B cell (primary cell): Measurements from ENCODE around the gene PCSK6. TPM values are rescaled to one million over a fixed set of nuclear protein-coding genes. Genes with fewer than 3 reads are reported as not detected.

Experiments
- ATAC-seq: fragments of 200-7000 bp; cut with Tn5 transposase; one replicate; pipeline ENCODE4 v1.10.0; 2021; ENCODE audit warnings: low read depth, mild to moderate bottlenecking, moderate number of reproducible peaks, moderate library complexity
- CTCF ChIA-PET: fragments of 350-600 bp; sonication (Branson Sonifier 250); formaldehyde crosslinking; loops from one replicate; lab custom pipeline; 2021; ENCODE audit warnings: antibody characterized with exemption, inconsistent platforms; lab: Charles Lee
- POLR2A ChIA-PET: fragments of 350-600 bp; sonication (Branson Sonifier 250); formaldehyde crosslinking; loops from one replicate; lab custom pipeline; 2021; ENCODE audit warnings: antibody characterized with exemption; lab: Charles Lee
- DNase-seq: peaks from one replicate; pipeline ENCODE4 v3.0.0; 2013
- H2AFZ ChIP-seq: 2 replicates; pipeline ENCODE4 v1.6.1; 2012; ENCODE audit warnings: mild to moderate bottlenecking, low read depth, low read length; ENCODE audit not compliant: insufficient read depth, poor library complexity, severe bottlenecking
- H3K27ac ChIP-seq, 2 donors: 1 replicate in 1 of 2; 2 replicates in 1 of 2; pipeline ENCODE4 v1.5.1; 2012 to 2013; ENCODE audit warnings: low read length in 2 of 2, mild to moderate bottlenecking in 2 of 2, moderate library complexity in 1 of 2
- H3K27me3 ChIP-seq, 4 experiments: fragments of 200-600 bp in 1 of 4; sonication (generic) in 1 of 4; replicated peaks in 1 of 4; 1 replicate in 2 of 4; 2 replicates in 2 of 4; pipeline versions ENCODE4 v1.6.1 to v1.7.0; 2013 to 2016; ENCODE audit warnings: low read length in 3 of 4, mild to moderate bottlenecking in 2 of 4, mixed read lengths in 1 of 4, moderate library complexity in 1 of 4; ENCODE audit not compliant: insufficient read depth in 4 of 4, control insufficient read depth in 3 of 4; ENCODE audit errors: control extremely low read depth in 1 of 4
- H3K36me3 ChIP-seq, 2 experiments: replicated peaks in 1 of 2; 1 replicate in 1 of 2; 2 replicates in 1 of 2; pipeline versions ENCODE4 v1.6.1 to v1.7.1; 2013; ENCODE audit warnings: low read length in 1 of 2; ENCODE audit not compliant: insufficient read depth in 2 of 2, control insufficient read depth in 1 of 2; ENCODE audit errors: control extremely low read depth in 1 of 2, extremely low read depth in 1 of 2
- H3K4me1 ChIP-seq, 2 donors: fragments of 200-600 bp in 1 of 2; sonication (generic) in 1 of 2; 1 replicate in 1 of 2; 2 replicates in 1 of 2; pipeline versions ENCODE4 v1.5.1 to v1.6.1; 2013 to 2017; ENCODE audit warnings: low read length in 2 of 2; ENCODE audit not compliant: control insufficient read depth in 2 of 2, insufficient read depth in 2 of 2
- H3K4me2 ChIP-seq: replicated peaks from 2 replicates; pipeline ENCODE3; 2012; ENCODE audit warnings: mild to moderate bottlenecking, low read depth, low read length; ENCODE audit not compliant: poor library complexity, severe bottlenecking
- H3K4me3 ChIP-seq, 5 experiments: fragments of 200-600 bp in 1 of 5; sonication (generic) in 1 of 5; 1 replicate in 3 of 5; 2 replicates in 2 of 5; pipeline versions ENCODE4 v1.5.1 to v1.7.0; 2011 to 2016; ENCODE audit warnings: low read length in 4 of 5, mild to moderate bottlenecking in 4 of 5, low read depth in 2 of 5, control low read depth in 1 of 5, moderate library complexity in 1 of 5; ENCODE audit not compliant: insufficient read depth in 1 of 5; ENCODE audit errors: control extremely low read depth in 1 of 5, extremely low read depth in 1 of 5
- H3K79me2 ChIP-seq: fragments of 200-600 bp; sonication (generic); one replicate; pipeline ENCODE4 v1.6.0; 2016; ENCODE audit warnings: low read length; ENCODE audit not compliant: control insufficient read depth, insufficient read depth
- H3K9ac ChIP-seq: fragments of 200-600 bp; sonication (generic); 2 replicates; pipeline ENCODE4 v1.6.1; 2017; ENCODE audit warnings: mild to moderate bottlenecking, low read length, moderate library complexity
- H3K9me3 ChIP-seq, 3 donors: one replicate each; pipeline versions ENCODE4 v1.6.1 to v1.7.1; 2013; ENCODE audit warnings: low read length in 2 of 3; ENCODE audit not compliant: control insufficient read depth in 2 of 3, insufficient read depth in 1 of 3; ENCODE audit errors: control extremely low read depth in 1 of 3
- H4K20me1 ChIP-seq: 2 replicates; pipeline ENCODE4 v1.6.0; 2012; ENCODE audit warnings: mild to moderate bottlenecking, low read length; ENCODE audit not compliant: insufficient read depth, control insufficient read depth, poor library complexity, severe bottlenecking
- H3K27ac Mint-ChIP-seq: one replicate; pipeline ENCODE4 v1.8.0; 2021; ENCODE audit warnings: mixed read lengths
- H3K27me3 Mint-ChIP-seq: one replicate; pipeline ENCODE4 v1.8.0; 2021; ENCODE audit warnings: mixed read lengths
- H3K4me1 Mint-ChIP-seq: one replicate; pipeline ENCODE4 v1.8.0; 2021; ENCODE audit warnings: mixed read lengths
- H3K4me3 Mint-ChIP-seq: one replicate; pipeline ENCODE4 v1.8.0; 2021; ENCODE audit warnings: mixed read lengths
- H3K9me3 Mint-ChIP-seq: one replicate; pipeline ENCODE4 v1.8.0; 2022; ENCODE audit warnings: mixed read lengths; ENCODE audit not compliant: insufficient read depth
- EZH2 ChIP-seq: IDR thresholded peaks from 2 replicates; pipeline ENCODE4 v1.6.1; 2012; ENCODE audit warnings: borderline replicate concordance, low read depth, mild to moderate bottlenecking, moderate library complexity, low read length; ENCODE audit not compliant: insufficient read depth, poor library complexity, severe bottlenecking
- WGBS: methylation state at CpG from one replicate; pipeline ENCODE4 v1.1.5; 2013; ENCODE audit warnings: missing lambda C conversion rate; ENCODE audit not compliant: insufficient coverage; 5-methylcytosine and 5-hydroxymethylcytosine counted together
- intact Hi-C: fragments of 100-400 bp; cut with micrococcal nuclease; formaldehyde crosslinking; loops from one replicate; pipeline ENCODE4 v1.10.0; 2022
- polyA plus RNA-seq: library from polyadenylated mRNA; depleted of rRNA; stranded (reverse); fragments of >200 nt; gene quantifications from 2 replicates; pipeline ENCODE4 v1.2.3, GENCODE V29; 2012
- total RNA-seq, 2 donors: library from RNA; stranded (reverse); fragments of 120-200 nt in 1 of 2; gene quantifications; 1 replicate in 1 of 2; 2 replicates in 1 of 2; pipeline versions ENCODE4 v1.2.3 to v1.2.4, GENCODE V29; 2013 to 2022
- TF ChIP-seq, protein P1 (sequence below): fragments of 200-600 bp; IDR thresholded peaks from one replicate; pipeline ENCODE4 v1.8.0; 2022; ENCODE audit warnings: antibody characterized with exemption, mild to moderate bottlenecking

The PCSK6 gene
- total and polyA plus RNA-seq, 2 donors (not counting 1 experiment from before 2014, with no cell fraction given) = 0.66 to 1.6 TPM

DNA sequence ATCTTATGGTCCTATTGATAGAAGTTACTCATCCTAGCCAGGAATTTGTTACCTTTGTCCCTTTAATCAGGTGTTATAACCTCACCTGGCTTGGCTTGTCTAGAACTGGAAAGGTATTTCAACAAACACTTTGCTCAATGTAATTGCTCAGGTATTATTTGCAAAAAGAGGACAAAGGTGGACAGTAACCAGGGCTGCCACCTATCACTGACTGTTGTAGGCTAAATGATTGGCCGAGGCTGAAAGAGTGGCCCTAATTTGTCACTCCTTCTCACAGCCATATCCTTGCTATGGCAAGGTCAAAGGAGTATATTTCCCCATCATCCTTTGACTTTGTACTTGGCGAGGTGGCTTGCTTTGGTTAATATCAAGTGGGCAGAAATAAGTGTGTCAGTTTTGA, 209.5 kb downstream of the PCSK6 start:
- Mint-ChIP-seq H3K9me3 (no peaks in the 10 kb centered on the region), H3K27ac (no peak overlapping the region), H3K27me3 (no peaks in the 10 kb centered on the region), H3K4me1 (peaks cover 12% of the 10 kb centered on the region), H3K4me3 (no peak overlapping the region)
- no peak overlapping the region for H3K9ac ChIP-seq
- WGBS = 100% methylated on average over 1 of the region's 2 CpGs
- intact Hi-C loops = no loop called here
- no peak for DNase-seq
- H3K9me3 ChIP-seq = no peaks in the 10 kb centered on the region
- ATAC-seq = no peak
- CTCF ChIA-PET = interaction anchor here (1.1 to 2.6 kb wide), 2 partner anchors 9 kb away, joined by 4 to 10 read pairs; no protein-coding TSS in a partner anchor
- H3K79me2 ChIP-seq = peaks cover 19% of the 10 kb centered on the region
- no peak overlapping the region for H3K4me3 ChIP-seq
- no peak overlapping the region for H3K4me2 ChIP-seq
- POLR2A ChIA-PET = no interaction called here
- no peak overlapping the region for H2AFZ ChIP-seq
- no peaks in the 10 kb centered on the region for H4K20me1 ChIP-seq
- no peak overlapping the region for H3K27ac ChIP-seq
- H3K4me1 ChIP-seq = peaks cover 10 to 20% of the 10 kb centered on the region in 2 donors
- H3K27me3 ChIP-seq = no peaks in the 10 kb centered on the region
- TF ChIP-seq, protein P1, sequence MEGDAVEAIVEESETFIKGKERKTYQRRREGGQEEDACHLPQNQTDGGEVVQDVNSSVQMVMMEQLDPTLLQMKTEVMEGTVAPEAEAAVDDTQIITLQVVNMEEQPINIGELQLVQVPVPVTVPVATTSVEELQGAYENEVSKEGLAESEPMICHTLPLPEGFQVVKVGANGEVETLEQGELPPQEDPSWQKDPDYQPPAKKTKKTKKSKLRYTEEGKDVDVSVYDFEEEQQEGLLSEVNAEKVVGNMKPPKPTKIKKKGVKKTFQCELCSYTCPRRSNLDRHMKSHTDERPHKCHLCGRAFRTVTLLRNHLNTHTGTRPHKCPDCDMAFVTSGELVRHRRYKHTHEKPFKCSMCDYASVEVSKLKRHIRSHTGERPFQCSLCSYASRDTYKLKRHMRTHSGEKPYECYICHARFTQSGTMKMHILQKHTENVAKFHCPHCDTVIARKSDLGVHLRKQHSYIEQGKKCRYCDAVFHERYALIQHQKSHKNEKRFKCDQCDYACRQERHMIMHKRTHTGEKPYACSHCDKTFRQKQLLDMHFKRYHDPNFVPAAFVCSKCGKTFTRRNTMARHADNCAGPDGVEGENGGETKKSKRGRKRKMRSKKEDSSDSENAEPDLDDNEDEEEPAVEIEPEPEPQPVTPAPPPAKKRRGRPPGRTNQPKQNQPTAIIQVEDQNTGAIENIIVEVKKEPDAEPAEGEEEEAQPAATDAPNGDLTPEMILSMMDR = no peak
- TF ChIP-seq EZH2 = no peak
- H3K36me3 ChIP-seq = peaks cover 7 to 47% of the 10 kb centered on the region in 2 experiments

- Histone ChIP-seq H3K9me3 (no peaks in the 10 kb centered on the region), H3K4me3 (peak overlapping the region; percentile 68 to 96 (median 84)), H2AFZ (peak overlapping the region; percentile 89), H3K9ac (peak overlapping the region; percentile 81), H3K4me1 (peaks cover 10 to 20% of the 10 kb centered on the region in 2 donors), H4K20me1 (no peaks in the 10 kb centered on the region), H3K4me2 (peak overlapping the region; percentile 76), H3K27me3 (no peaks in the 10 kb centered on the region), H3K36me3 (peaks cover 9 to 47% of the 10 kb centered on the region in 2 experiments), H3K27ac (no peak overlapping the region), H3K79me2 (peaks cover 19% of the 10 kb centered on the region)
- CTCF ChIA-PET = interaction anchor here (0.6 to 2.6 kb wide), 5 partner anchors 10 to 364 kb away, joined by 3 to 10 read pairs (median 3); partner anchors contain the start of gene LRRK1
- H3K27ac Mint-ChIP-seq = peak overlapping the region; percentile 77
- TF ChIP-seq, protein P1 = no peak
- no peak for TF ChIP-seq EZH2
- WGBS = 85% methylated on average over 8 of the region's 12 CpGs
- ATAC-seq (no peak), DNase-seq (no peak)
- no peaks in the 10 kb centered on the region for H3K9me3 Mint-ChIP-seq
- POLR2A ChIA-PET = interaction anchor here (0.7 to 1.0 kb wide), 2 partner anchors 26 to 359 kb away, joined by 3 to 6 read pairs; partner anchors contain the start of gene CHSY1
- H3K4me3 Mint-ChIP-seq = peak overlapping the region; percentile 96
- no peaks in the 10 kb centered on the region for H3K27me3 Mint-ChIP-seq
- peaks cover 12% of the 10 kb centered on the region for H3K4me1 Mint-ChIP-seq
- intact Hi-C loops = loop anchor here (1.0 kb wide), 3 partner anchors 16 to 190 kb away; partner anchors contain the start of gene CHSY1
Observed at GRCh38 chr15:101277943-101278564, 211.5 kb downstream of the PCSK6 start.
